Testis (tissue), 3 donors: ENCODE data around the gene HYAL4. TPM values are rescaled to one million over a fixed set of nuclear protein-coding genes. Genes with fewer than 3 reads are reported as not detected.
"Not testable (repeated sequence)": the region's sequence is repeated elsewhere in the genome, so short reads cannot be mapped to it uniquely, and the experiment has no call there.

Experiments used
- DNase-seq: peaks from one replicate; pipeline ENCODE4 v3.0.0-alpha.2; 2019
- H3K27ac ChIP-seq, 2 donors: fragments of 200-600 bp; sonication (generic); one replicate each; pipeline ENCODE4 v1.5.1; 2019
- H3K27me3 ChIP-seq: fragments of 200-600 bp; sonication (generic); one replicate; pipeline ENCODE4 v1.5.1; 2019
- H3K36me3 ChIP-seq: fragments of 200-600 bp; sonication (generic); one replicate; pipeline ENCODE4 v1.5.1; 2017; ENCODE audit warnings: low read depth; ENCODE audit errors: missing control alignments
- H3K4me1 ChIP-seq: fragments of 200-600 bp; sonication (generic); one replicate; pipeline ENCODE4 v1.5.1; 2019
- H3K4me3 ChIP-seq, 2 donors: fragments of 200-600 bp; sonication (generic); one replicate each; pipeline ENCODE4 v1.5.1; 2017 to 2019
- H3K9me3 ChIP-seq: fragments of 200-600 bp; sonication (generic); one replicate; pipeline ENCODE4 v1.5.1; 2017
- CTCF ChIP-seq, 3 experiments: fragments of 450-650 bp in 2 of 3; fragments of 200-600 bp in 1 of 3; sonication (generic) in 1 of 3; IDR thresholded peaks; one replicate each; pipeline ENCODE4 v1.5.1; 2016 to 2019; ENCODE audit warnings: antibody characterized with exemption in 3 of 3, mild to moderate bottlenecking in 2 of 3, moderate library complexity in 1 of 3
- POLR2A ChIP-seq: fragments of 450-650 bp; IDR thresholded peaks from one replicate; pipeline ENCODE4 v1.6.1; 2017; ENCODE audit warnings: antibody characterized with exemption, mild to moderate bottlenecking, moderate library complexity
- WGBS, 2 donors: methylation state at CpG; one replicate each; pipeline ENCODE4 v1.1.5; 2018; 5-methylcytosine and 5-hydroxymethylcytosine counted together
- intact Hi-C: fragments of 100-400 bp; cut with DNase I; formaldehyde crosslinking; loops from one replicate; pipeline ENCODE4 v1.15.1; 2023; ENCODE audit warnings: low total_unique reads
- polyA plus RNA-seq: library from polyadenylated mRNA; stranded (reverse); fragments of 350-450 nt; fragmentation: Illumina TruSeq; extraction: RNeasy Lipid Tissue Mini Kit (QIAGEN cat#74804); gene quantifications from one replicate; pipeline ENCODE4 v1.2.3, GENCODE V29; 2014; ENCODE audit warnings: low read depth, low replicate concordance; ENCODE audit not compliant: insufficient read depth
- total RNA-seq, 2 donors: library from RNA; depleted of rRNA; stranded (reverse); fragments of >200 nt; gene quantifications; one replicate each; pipeline ENCODE4 v1.2.3, GENCODE V29; 2016

HYAL4 gene
- total and polyA plus RNA-seq, 3 donors from 2014 or later = 2.4 to 6.8 (median 3.6) TPM

DNA sequence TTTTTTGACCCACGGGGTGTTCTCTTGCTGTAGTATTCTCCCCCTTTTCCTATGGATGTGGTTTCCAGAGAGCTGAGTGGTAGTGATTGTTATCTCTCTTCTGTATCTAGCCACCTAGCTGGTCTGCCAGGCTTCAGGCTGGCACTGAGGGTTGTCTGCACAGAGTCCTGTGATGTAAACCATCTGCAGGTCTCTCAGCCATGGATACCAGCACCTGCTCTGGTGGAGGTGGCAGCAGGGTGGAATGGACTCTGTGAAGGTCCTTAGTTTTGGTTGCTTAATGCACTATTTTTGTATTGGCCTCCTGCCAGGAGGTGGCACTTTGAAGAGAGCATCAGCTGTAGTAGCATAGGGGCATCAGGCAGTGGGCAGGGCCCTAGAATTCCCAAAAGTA lies 851 bp downstream of the HYAL4 start:
- DNase-seq = no peak
- H3K4me1 ChIP-seq = peaks cover 5% of the 10 kb centered on the region
- H3K9me3 ChIP-seq = no peaks in the 10 kb centered on the region
- no peak overlapping the region for H3K27ac ChIP-seq
- no peaks in the 10 kb centered on the region for H3K36me3 ChIP-seq
- WGBS, 2 donors = 82 to 100% methylated on average over 1 of the region's 1 CpG
- H3K27me3 ChIP-seq = no peaks in the 10 kb centered on the region
- TF ChIP-seq POLR2A (no peak), CTCF (IDR thresholded peaks at IDR 0.05) (no peak)
- no peak overlapping the region for H3K4me3 ChIP-seq
- intact Hi-C loops = no loop called here

- Histone ChIP-seq H3K27ac (no peak overlapping the region), H3K27me3 (no peaks in the 10 kb centered on the region), H3K4me1 (peaks cover 5% of the 10 kb centered on the region), H3K4me3 (no peak overlapping the region), H3K9me3 (no peaks in the 10 kb centered on the region), H3K36me3 (no peaks in the 10 kb centered on the region)
- no peak for DNase-seq
- intact Hi-C loops = no loop called here
- 38 to 44% methylated on average over 3 of the region's 3 CpGs for WGBS, 2 donors
- TF ChIP-seq CTCF (IDR thresholded peaks at IDR 0.05) (no peak), POLR2A (no peak)
Measured at GRCh38 chr7:123846217-123846891, 1.4 kb downstream of the HYAL4 start.

DNA sequence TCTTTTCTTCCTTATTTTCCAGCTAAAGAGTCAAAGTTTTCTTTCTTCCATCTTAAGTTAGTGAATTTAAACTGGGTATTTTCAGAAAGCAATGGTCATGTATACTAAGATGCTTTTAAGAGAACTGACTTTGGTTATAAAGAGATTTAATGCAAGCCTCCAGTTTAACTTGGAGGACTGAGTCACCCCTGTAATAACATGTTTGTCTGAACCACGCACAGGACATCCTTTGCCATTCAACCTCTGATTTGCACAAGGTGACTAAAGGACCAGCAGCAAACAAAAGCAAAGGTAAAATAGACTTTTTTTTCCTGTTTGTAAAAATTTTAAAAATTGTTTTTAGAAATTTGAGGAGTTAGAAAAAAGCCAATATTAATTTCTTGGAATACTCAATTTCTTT lies 2.9 kb downstream of the HYAL4 start:
- no peak for TF ChIP-seq POLR2A
- no peak for TF ChIP-seq CTCF (IDR thresholded peaks at IDR 0.05)
- no peaks in the 10 kb centered on the region for H3K36me3 ChIP-seq
- no peak for DNase-seq
- no peaks in the 10 kb centered on the region for H3K27me3 ChIP-seq
- intact Hi-C loops = no loop called here
- 95% methylated on average over 1 of the region's 1 CpG for WGBS, 2 donors
- no peak overlapping the region for H3K4me3 ChIP-seq
- H3K27ac ChIP-seq = no peak overlapping the region
- H3K9me3 ChIP-seq = no peaks in the 10 kb centered on the region
- H3K4me1 ChIP-seq = peaks cover 5% of the 10 kb centered on the region

GRCh38 chr7:123849855-123850254 lies 4.9 kb downstream of the HYAL4 start:
- H3K27me3 ChIP-seq = no peaks in the 10 kb centered on the region
- H3K27ac ChIP-seq = no peak overlapping the region
- H3K9me3 ChIP-seq = no peaks in the 10 kb centered on the region
- no peak overlapping the region for H3K4me3 ChIP-seq
- H3K36me3 ChIP-seq = no peaks in the 10 kb centered on the region
- WGBS, 2 donors = 50 to 73% methylated on average over 1 of the region's 1 CpG
- H3K4me1 ChIP-seq = peaks cover 5% of the 10 kb centered on the region
- no peak for DNase-seq
- intact Hi-C loops = no loop called here
- TF ChIP-seq POLR2A = no peak
- TF ChIP-seq CTCF (IDR thresholded peaks at IDR 0.05) = no peak

GRCh38 chr7:123851404-123851803 lies 6.4 kb downstream of the HYAL4 start:
- H3K27me3 ChIP-seq, H3K36me3 ChIP-seq, H3K9me3 ChIP-seq, H3K4me1 ChIP-seq, DNase-seq, H3K4me3 ChIP-seq, intact Hi-C loops, H3K27ac ChIP-seq: not testable (repeated sequence)
- 91 to 92% methylated on average over 5 of the region's 5 CpGs for WGBS, 2 donors

GRCh38 chr7:123854291-123854690 lies 9.3 kb downstream of the HYAL4 start:
- intact Hi-C loops, H3K4me1 ChIP-seq: not testable (repeated sequence)
- WGBS, 2 donors = 69 to 72% methylated on average over 2 of the region's 2 CpGs

GRCh38 chr7:123856428-123856827 lies 11.5 kb downstream of the HYAL4 start:
- H3K4me1 ChIP-seq, intact Hi-C loops, H3K4me3 ChIP-seq, H3K27ac ChIP-seq, DNase-seq, H3K27me3 ChIP-seq, H3K36me3 ChIP-seq, H3K9me3 ChIP-seq: not testable (repeated sequence)
- WGBS, 2 donors = 60 to 85% methylated on average over 1 of the region's 1 CpG

More at GRCh38 chr7:123854291-123854690, 9.3 kb downstream of the HYAL4 start:
- H3K27me3 ChIP-seq, DNase-seq, H3K27ac ChIP-seq, H3K36me3 ChIP-seq, H3K9me3 ChIP-seq, H3K4me3 ChIP-seq: not testable (repeated sequence)
